ENCODE measurements around the gene VAV2.

VAV2 gene

GRCh38 chr9:134010310-134011173 lies 18.4 kb upstream of the VAV2 start:
- H3K4me3 ChIP-seq (ENCODE audit: low read depth, low read length): no peak overlapping the region
- no peak for DNase-seq (ENCODE audit: low read depth)
- no peak for TF ChIP-seq CTCF (IDR thresholded peaks at IDR 0.05; ENCODE audit: insufficient read depth, low read depth, low read length, missing control alignments)

GRCh38 chr9:134007571-134007970 lies 15.4 kb upstream of the VAV2 start:
- TF ChIP-seq CTCF (IDR thresholded peaks at IDR 0.05; ENCODE audit: insufficient read depth, low read depth, low read length, missing control alignments): no peak
- H3K4me3 ChIP-seq (ENCODE audit: low read depth, low read length): no peak overlapping the region
- no peak for DNase-seq (ENCODE audit: low read depth)

GRCh38 chr9:134007150-134007549 lies 15.0 kb upstream of the VAV2 start:
- no peak for TF ChIP-seq CTCF (IDR thresholded peaks at IDR 0.05; ENCODE audit: insufficient read depth, low read depth, low read length, missing control alignments)
- DNase-seq (ENCODE audit: low read depth): no peak
- H3K4me3 ChIP-seq (ENCODE audit: low read depth, low read length): no peak overlapping the region

- no peak for DNase-seq (ENCODE audit: low read depth)
- H3K4me3 ChIP-seq (ENCODE audit: low read depth, low read length): no peak overlapping the region
- no peak for TF ChIP-seq CTCF (IDR thresholded peaks at IDR 0.05; ENCODE audit: insufficient read depth, low read depth, low read length, missing control alignments)
These were observed 13.3 kb upstream of the VAV2 start for GRCh38 chr9:134005381-134005780.

- H3K4me3 ChIP-seq (ENCODE audit: low read depth, low read length): no peak overlapping the region
- TF ChIP-seq CTCF (IDR thresholded peaks at IDR 0.05; ENCODE audit: insufficient read depth, low read depth, low read length, missing control alignments): no peak
- no peak for DNase-seq (ENCODE audit: low read depth)
These were observed 12.8 kb upstream of the VAV2 start for GRCh38 chr9:134004881-134005280.

- no peak for DNase-seq (ENCODE audit: low read depth)
- TF ChIP-seq CTCF (IDR thresholded peaks at IDR 0.05; ENCODE audit: insufficient read depth, low read depth, low read length, missing control alignments): no peak
- no peak overlapping the region for H3K4me3 ChIP-seq (ENCODE audit: low read depth, low read length)
These were observed 12.2 kb upstream of the VAV2 start for GRCh38 chr9:134004131-134004873.
